ENCODE data around the gene UGT2B11.
"Not testable (repeated sequence)": the region's sequence is repeated elsewhere in the genome, so short reads cannot be mapped to it uniquely, and the experiment has no call there.

Gene UGT2B11

GRCh38 chr4:69214716-69215115 is at the start of gene UGT2B11:
Gene UGT2B11 (minus strand): TSS chr4:69214748. CDS start chr4:69214722, 26 bp downstream.
- in situ Hi-C loops (cut with MboI; ENCODE audit: low pct_unique_long_range_greater_than_20kb, low sequenced_read_pairs), result no loop called here
- DNase-seq, result no peak

- in situ Hi-C loops (cut with MboI; ENCODE audit: low pct_unique_long_range_greater_than_20kb, low sequenced_read_pairs); DNase-seq: not testable (repeated sequence)
These were observed 38.7 kb upstream of the UGT2B11 start for GRCh38 chr4:69253147-69253772.

GRCh38 chr4:69250884-69251283 is 36.3 kb upstream of the UGT2B11 start:
- DNase-seq; in situ Hi-C loops (cut with MboI; ENCODE audit: low pct_unique_long_range_greater_than_20kb, low sequenced_read_pairs): not testable (repeated sequence)

GRCh38 chr4:69242562-69243240 is 28.2 kb upstream of the UGT2B11 start:
- in situ Hi-C loops (cut with MboI; ENCODE audit: low pct_unique_long_range_greater_than_20kb, low sequenced_read_pairs), result not testable (repeated sequence)

GRCh38 chr4:69241746-69242145 is 27.2 kb upstream of the UGT2B11 start:
- in situ Hi-C loops (cut with MboI; ENCODE audit: low pct_unique_long_range_greater_than_20kb, low sequenced_read_pairs); DNase-seq: not testable (repeated sequence)

More at GRCh38 chr4:69242562-69243240, 28.2 kb upstream of the UGT2B11 start:
- peak; percentile 78 for DNase-seq

- in situ Hi-C loops (cut with MboI; ENCODE audit: low pct_unique_long_range_greater_than_20kb, low sequenced_read_pairs); DNase-seq: not testable (repeated sequence)
These were observed 26.2 kb upstream of the UGT2B11 start for GRCh38 chr4:69240787-69241186.

- in situ Hi-C loops (cut with MboI; ENCODE audit: low pct_unique_long_range_greater_than_20kb, low sequenced_read_pairs), result no loop called here
- DNase-seq, result peak; percentile 70
These were observed 25.1 kb upstream of the UGT2B11 start for GRCh38 chr4:69239557-69240168.

GRCh38 chr4:69239092-69239491 is 24.5 kb upstream of the UGT2B11 start:
- in situ Hi-C loops (cut with MboI; ENCODE audit: low pct_unique_long_range_greater_than_20kb, low sequenced_read_pairs), result no loop called here

GRCh38 chr4:69224891-69225290 is 10.3 kb upstream of the UGT2B11 start:
- in situ Hi-C loops (cut with MboI; ENCODE audit: low pct_unique_long_range_greater_than_20kb, low sequenced_read_pairs), result no loop called here
- DNase-seq, result no peak

More at GRCh38 chr4:69239092-69239491, 24.5 kb upstream of the UGT2B11 start:
- no peak for DNase-seq

- in situ Hi-C loops (cut with MboI; ENCODE audit: low pct_unique_long_range_greater_than_20kb, low sequenced_read_pairs); DNase-seq: not testable (repeated sequence)
These were observed 8.7 kb upstream of the UGT2B11 start for GRCh38 chr4:69223277-69223676.

GRCh38 chr4:69218491-69218890 is 3.9 kb upstream of the UGT2B11 start:
- DNase-seq; in situ Hi-C loops (cut with MboI; ENCODE audit: low pct_unique_long_range_greater_than_20kb, low sequenced_read_pairs): not testable (repeated sequence)

- in situ Hi-C loops (cut with MboI; ENCODE audit: low pct_unique_long_range_greater_than_20kb, low sequenced_read_pairs), result no loop called here
- DNase-seq, result no peak
These were observed 3.6 kb downstream of the UGT2B11 start for GRCh38 chr4:69210911-69211310.

- in situ Hi-C loops (cut with MboI; ENCODE audit: low pct_unique_long_range_greater_than_20kb, low sequenced_read_pairs); DNase-seq: not testable (repeated sequence)
These were observed 16.0 kb downstream of the UGT2B11 start for GRCh38 chr4:69198506-69198905.

- no peak for DNase-seq
- in situ Hi-C loops (cut with MboI; ENCODE audit: low pct_unique_long_range_greater_than_20kb, low sequenced_read_pairs), result no loop called here
These were observed 18.2 kb downstream of the UGT2B11 start for GRCh38 chr4:69196209-69196965.

- in situ Hi-C loops (cut with MboI; ENCODE audit: low pct_unique_long_range_greater_than_20kb, low sequenced_read_pairs), result no loop called here
- DNase-seq, result no peak
These were observed 20.4 kb downstream of the UGT2B11 start for GRCh38 chr4:69194166-69194565.

GRCh38 chr4:69191905-69192304 is 22.6 kb downstream of the UGT2B11 start:
- peak; percentile 69 for DNase-seq
- in situ Hi-C loops (cut with MboI; ENCODE audit: low pct_unique_long_range_greater_than_20kb, low sequenced_read_pairs), result not testable (repeated sequence)

- DNase-seq; in situ Hi-C loops (cut with MboI; ENCODE audit: low pct_unique_long_range_greater_than_20kb, low sequenced_read_pairs): not testable (repeated sequence)
These were observed 23.9 kb downstream of the UGT2B11 start for GRCh38 chr4:69190621-69191020.

- peak; percentile 32 for DNase-seq
- in situ Hi-C loops (cut with MboI; ENCODE audit: low pct_unique_long_range_greater_than_20kb, low sequenced_read_pairs), result not testable (repeated sequence)
These were observed 32.9 kb downstream of the UGT2B11 start for GRCh38 chr4:69181519-69182169.

- in situ Hi-C loops (cut with MboI; ENCODE audit: low pct_unique_long_range_greater_than_20kb, low sequenced_read_pairs); DNase-seq: not testable (repeated sequence)
These were observed 34.7 kb downstream of the UGT2B11 start for GRCh38 chr4:69179817-69180216.

Measured in KBM-7 (cell line).